Esophagus (tissue), 2 donors: ENCODE data around the gene CATSPERD. TPM values are rescaled to one million over a fixed set of nuclear protein-coding genes. Genes with fewer than 3 reads are reported as not detected.
A peak's percentile ranks its signal among the peaks of the same experiment; 100 is the strongest.
"Not testable (repeated sequence)": the region's sequence is repeated elsewhere in the genome, so short reads cannot be mapped to it uniquely, and the experiment has no call there.

Experiments used
- H3K27ac ChIP-seq, 2 donors: one replicate each; pipeline ENCODE4 v1.5.1; 2013; ENCODE audit warnings: low read depth in 2 of 2, mild to moderate bottlenecking in 2 of 2, inconsistent platforms in 1 of 2, low read length in 1 of 2, moderate library complexity in 1 of 2
- H3K27me3 ChIP-seq, 2 donors: one replicate each; pipeline ENCODE4 v1.6.1; 2013; ENCODE audit warnings: low read length in 2 of 2, control low read depth in 1 of 2, mild to moderate bottlenecking in 1 of 2; ENCODE audit not compliant: insufficient read depth in 2 of 2, control insufficient read depth in 1 of 2
- H3K36me3 ChIP-seq, 2 donors: one replicate each; pipeline ENCODE4 v1.6.1; 2013; ENCODE audit warnings: low read length in 1 of 2; ENCODE audit not compliant: control insufficient read depth in 2 of 2, insufficient read depth in 2 of 2
- H3K4me1 ChIP-seq, 2 donors: one replicate each; pipeline ENCODE4 v1.6.1; 2013; ENCODE audit warnings: low read length in 1 of 2; ENCODE audit not compliant: control insufficient read depth in 2 of 2, insufficient read depth in 2 of 2
- H3K4me3 ChIP-seq, 2 donors: one replicate each; pipeline ENCODE4 v1.5.1; 2013; ENCODE audit warnings: low read length in 2 of 2, mild to moderate bottlenecking in 2 of 2, low read depth in 1 of 2, moderate library complexity in 1 of 2
- H3K9me3 ChIP-seq, 2 donors: one replicate each; pipeline ENCODE4 v1.6.1; 2013; ENCODE audit warnings: mild to moderate bottlenecking in 2 of 2, low read depth in 1 of 2, low read length in 1 of 2, moderate library complexity in 1 of 2; ENCODE audit not compliant: control insufficient read depth in 2 of 2, insufficient read depth in 1 of 2
- WGBS, 2 donors: extraction: QIAGEN DNeasy Blood & Tissue Kit; methylation state at CpG; one replicate each; pipeline ENCODE4 v1.1.7; 2013; 5-methylcytosine and 5-hydroxymethylcytosine counted together
- polyA plus RNA-seq, 2 donors: library from polyadenylated mRNA; stranded (reverse); fragments of 200-250 nt; gene quantifications; one replicate each; pipeline ENCODE4 v1.2.3, GENCODE V29; 2013
- donor health status: healthy with polysubstance abuse.
- donor health status: Bipolar disorder and iron deficiency.

The CATSPERD gene
- polyA plus RNA-seq, 2 donors = not detected

DNA sequence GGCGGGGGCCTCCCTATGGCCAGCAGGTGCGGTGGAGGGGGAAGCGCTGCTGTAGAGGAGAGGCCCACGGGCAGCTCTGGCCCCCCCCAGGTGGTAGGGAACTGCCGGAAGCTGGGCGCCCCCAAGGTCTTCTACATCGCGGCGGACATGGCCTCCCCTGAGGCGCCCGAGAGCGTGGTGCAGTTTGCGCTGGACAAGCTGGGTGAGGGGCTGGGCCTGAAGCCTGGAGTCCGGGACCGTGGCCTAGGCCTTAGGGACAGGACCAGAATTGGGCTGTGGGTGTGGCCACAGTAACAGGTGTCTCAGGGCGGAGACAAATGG, 34.2 kb upstream of the CATSPERD start:
- Histone ChIP-seq H3K36me3 (no peaks in the 10 kb centered on the region), H3K9me3 (no peaks in the 10 kb centered on the region), H3K27me3 (no peaks in the 10 kb centered on the region), H3K27ac (peak overlapping the region; percentile 87 to 91), H3K4me1 (peaks cover 3 to 14% of the 10 kb centered on the region in 2 donors), H3K4me3 (peak overlapping the region; percentile 22 to 64)
- WGBS, 2 donors = 31 to 39% methylated on average over 16 of the region's 16 CpGs

DNA sequence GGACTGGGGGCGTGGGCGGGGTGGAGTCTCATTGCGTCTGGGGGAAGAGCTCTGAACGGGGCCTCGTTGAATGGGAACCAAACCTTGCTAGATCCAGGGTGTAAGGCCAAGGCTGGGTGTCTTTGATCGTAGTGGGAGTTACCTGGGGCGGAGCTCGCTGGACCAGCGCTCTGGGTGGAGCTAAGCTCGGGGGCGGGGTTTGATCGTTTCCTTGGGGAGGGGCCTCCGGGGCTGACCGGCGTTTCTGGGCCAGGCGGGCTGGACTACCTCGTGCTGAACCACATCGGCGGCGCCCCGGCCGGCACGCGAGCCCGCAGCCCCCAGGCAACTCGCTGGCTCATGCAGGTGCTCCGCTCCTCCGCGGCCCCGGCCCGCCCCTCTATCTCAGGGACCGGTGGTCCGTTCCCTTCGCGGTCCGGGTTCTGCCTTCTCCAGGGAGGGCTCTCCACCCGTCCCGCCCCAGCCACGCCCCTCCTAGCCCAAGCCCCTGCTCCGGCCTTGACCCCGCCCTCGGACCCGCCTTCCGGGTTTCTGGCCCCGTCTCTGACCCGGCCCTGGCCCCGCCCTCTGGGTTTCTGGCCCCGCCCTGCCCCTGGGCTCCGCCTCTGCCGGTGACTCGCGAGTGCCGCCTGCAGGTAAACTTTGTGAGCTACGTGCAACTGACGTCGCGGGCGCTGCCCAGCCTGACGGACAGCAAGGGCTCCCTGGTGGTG, 33.6 kb upstream of the CATSPERD start:
- 1% methylated on average over 36 to 59 of the region's 59 CpGs for WGBS, 2 donors
- peak overlapping the region; percentile 87 to 91 for H3K27ac ChIP-seq
- H3K36me3 ChIP-seq = peaks cover 0 to 4% of the 10 kb centered on the region in 2 donors
- no peaks in the 10 kb centered on the region for H3K27me3 ChIP-seq
- H3K4me1 ChIP-seq = peaks cover 3 to 14% of the 10 kb centered on the region in 2 donors
- H3K4me3 ChIP-seq = peak overlapping the region; percentile 64 to 70
- H3K9me3 ChIP-seq = no peaks in the 10 kb centered on the region

DNA sequence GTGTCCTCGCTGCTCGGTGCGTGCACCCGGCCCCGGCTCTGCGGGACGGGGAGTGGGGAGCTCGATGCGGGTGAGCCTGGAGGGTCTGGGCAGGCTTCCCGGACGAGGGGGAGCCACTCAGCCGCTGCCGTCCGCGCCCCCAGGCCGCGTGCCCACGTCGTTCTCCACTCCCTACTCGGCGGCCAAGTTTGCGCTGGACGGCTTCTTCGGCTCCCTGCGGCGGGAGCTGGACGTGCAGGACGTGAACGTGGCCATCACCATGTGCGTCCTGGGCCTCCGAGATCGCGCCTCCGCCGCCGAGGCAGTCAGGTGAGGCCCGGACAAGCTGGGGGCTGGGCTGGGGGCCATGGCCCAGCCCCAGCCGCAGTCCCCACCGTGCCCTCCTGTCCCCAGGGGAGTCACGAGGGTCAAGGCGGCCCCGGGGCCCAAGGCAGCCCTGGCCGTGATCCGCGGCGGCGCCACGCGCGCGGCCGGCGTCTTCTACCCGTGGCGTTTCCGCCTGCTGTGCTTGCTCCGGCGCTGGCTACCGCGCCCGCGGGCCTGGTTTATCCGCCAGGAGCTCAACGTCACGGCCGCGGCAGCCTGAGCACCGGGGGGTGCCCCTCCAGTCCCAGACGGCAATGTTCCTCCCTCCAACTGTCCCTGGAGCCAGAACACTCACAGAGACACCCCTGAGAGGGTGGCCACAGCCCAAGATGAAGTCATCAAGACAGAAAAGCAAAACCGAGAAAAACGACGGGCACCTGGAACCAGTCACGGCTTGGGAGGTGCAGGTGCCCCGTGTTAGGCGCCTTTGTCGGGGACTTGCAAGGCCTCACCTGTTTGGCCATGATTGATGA, 32.9 kb upstream of the CATSPERD start:
- Histone ChIP-seq H3K9me3 (no peaks in the 10 kb centered on the region), H3K4me3 (peak overlapping the region; percentile 64 to 70), H3K36me3 (peaks cover 0 to 12% of the 10 kb centered on the region in 2 donors), H3K27ac (peak overlapping the region; percentile 23 to 56), H3K27me3 (no peaks in the 10 kb centered on the region), H3K4me1 (peaks cover 3 to 17% of the 10 kb centered on the region in 2 donors)
- WGBS, 2 donors = 53 to 54% methylated on average over 75 to 76 of the region's 76 CpGs

DNA sequence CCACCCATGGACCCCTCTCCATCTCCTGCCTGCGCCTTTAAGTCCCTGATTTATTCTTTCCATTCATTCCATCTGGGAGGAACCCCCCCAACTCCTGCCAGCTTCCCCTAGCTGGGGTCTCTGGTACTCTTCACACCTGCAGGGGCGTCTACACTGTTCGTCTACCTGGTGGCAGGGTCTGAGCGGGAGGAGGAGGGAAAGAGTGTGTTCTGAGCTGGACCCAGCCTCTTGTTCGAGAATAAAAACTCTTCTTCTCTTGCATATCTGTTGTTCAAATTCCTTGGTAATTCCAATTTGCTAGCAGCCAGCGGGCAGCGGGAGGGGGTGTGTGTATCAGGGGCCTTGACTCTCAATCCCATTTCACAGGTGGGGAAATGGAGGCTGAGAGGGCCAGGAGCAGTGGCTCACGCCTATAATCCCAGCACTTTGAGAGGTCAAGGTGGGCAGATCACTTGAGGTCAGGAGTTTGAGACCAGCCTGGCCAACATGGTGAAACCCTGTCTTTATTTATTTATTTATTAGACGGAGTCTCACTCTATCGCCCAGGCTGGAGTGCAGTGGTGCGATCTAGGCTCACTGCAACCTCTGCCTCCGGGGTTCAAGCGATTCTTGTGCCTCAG, 32.1 kb upstream of the CATSPERD start:
- H3K27me3 ChIP-seq, H3K9me3 ChIP-seq, H3K4me3 ChIP-seq, H3K27ac ChIP-seq: not testable (repeated sequence)
- Histone ChIP-seq H3K36me3 (peaks cover 7 to 19% of the 10 kb centered on the region in 2 donors), H3K4me1 (peaks cover 3 to 19% of the 10 kb centered on the region in 2 donors)
- 93 to 95% methylated on average over 13 of the region's 13 CpGs for WGBS, 2 donors

DNA sequence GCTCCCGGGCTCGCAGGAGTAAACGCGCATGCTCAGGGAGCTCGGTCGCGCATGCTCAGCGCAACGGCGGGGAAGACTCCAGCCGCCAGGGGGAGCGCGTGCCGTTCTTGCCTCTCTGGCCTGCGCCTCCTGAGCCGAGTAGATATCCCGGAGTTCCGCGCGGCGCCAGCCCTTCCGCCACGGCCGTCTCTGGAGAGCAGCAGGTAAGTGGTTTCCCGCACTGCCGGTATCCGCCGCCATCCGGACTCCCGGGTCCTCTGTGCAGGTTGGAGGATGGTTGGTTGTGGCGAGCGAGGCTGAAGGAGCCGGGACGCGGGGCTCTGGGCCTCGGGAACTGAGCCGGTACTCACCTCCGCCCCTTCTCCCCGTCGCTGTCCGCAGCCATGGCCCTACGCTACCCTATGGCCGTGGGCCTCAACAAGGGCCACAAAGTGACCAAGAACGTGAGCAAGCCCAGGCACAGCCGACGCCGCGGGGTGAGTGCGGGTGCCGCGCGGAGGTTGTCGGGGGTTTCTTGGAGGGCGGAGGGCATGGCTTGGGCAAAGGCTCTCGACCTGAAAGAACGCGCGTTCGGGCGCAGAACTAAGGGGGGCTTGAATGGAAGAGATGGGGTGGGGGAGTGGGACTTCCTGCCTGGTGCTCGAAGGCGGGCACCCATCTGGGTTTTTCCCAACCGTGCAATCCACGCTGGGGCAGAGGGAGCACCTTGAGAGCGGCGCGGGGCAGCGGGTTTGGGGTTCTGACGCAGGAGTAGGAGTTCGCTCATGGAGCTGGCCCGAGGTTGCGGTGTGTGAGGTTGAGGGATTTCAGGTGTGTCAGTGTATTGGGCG, 30.1 kb upstream of the CATSPERD start, which contains the start of gene RPL36:
Gene RPL36, plus strand, starts transcription at position 171 of the 830 bp plus-strand sequence. Its CDS starts 213 bp downstream, at position 384.
- peaks cover 11 to 39% of the 10 kb centered on the region in 2 donors for H3K36me3 ChIP-seq
- H3K4me1 ChIP-seq = peaks cover 3 to 19% of the 10 kb centered on the region in 2 donors
- no peaks in the 10 kb centered on the region for H3K9me3 ChIP-seq
- peak within 1 kb of the TSS; percentile 95 to 97 for H3K27ac ChIP-seq
- WGBS, 2 donors = 0 to 1% methylated on average over 73 of the region's 73 CpGs
- H3K27me3 ChIP-seq = no peaks in the 10 kb centered on the region
- H3K4me3 ChIP-seq = peak within 1 kb of the TSS; percentile 82 to 98

DNA sequence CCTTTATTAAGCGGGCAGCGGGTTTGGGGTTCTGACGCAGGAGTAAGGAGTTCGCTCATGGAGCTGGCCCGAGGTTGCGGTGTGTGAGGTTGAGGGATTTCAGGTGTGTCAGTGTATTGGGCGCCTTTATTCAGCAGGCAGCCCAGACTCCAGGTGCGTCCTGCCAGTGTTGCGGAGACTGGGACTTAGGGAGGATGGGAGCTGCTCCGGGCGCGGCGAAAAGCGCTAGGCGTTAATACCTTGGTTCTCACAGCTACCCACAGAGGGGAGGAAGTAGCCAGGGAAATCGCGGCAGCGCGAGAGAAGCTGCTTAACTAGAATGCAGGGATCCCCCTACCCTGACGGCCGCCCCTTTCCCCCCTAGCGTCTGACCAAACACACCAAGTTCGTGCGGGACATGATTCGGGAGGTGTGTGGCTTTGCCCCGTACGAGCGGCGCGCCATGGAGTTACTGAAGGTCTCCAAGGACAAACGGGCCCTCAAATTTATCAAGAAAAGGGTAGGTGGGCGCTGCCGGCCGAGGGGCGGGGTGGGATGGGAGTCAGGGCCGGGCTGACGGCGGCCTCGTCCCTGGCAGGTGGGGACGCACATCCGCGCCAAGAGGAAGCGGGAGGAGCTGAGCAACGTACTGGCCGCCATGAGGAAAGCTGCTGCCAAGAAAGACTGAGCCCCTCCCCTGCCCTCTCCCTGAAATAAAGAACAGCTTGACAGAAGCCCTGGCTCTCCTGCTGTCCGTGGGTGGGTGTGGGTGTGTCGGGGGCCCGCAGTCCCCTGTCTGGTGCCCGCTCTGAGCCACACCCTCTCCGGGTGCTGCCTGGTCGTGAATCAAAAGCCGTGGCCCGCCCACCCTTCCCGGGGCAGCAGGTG, 29.2 kb upstream of the CATSPERD start:
- H3K27me3 ChIP-seq = no peaks in the 10 kb centered on the region
- peaks cover 2 to 19% of the 10 kb centered on the region in 2 donors for H3K4me1 ChIP-seq
- no peaks in the 10 kb centered on the region for H3K9me3 ChIP-seq
- H3K36me3 ChIP-seq = peaks cover 15 to 47% of the 10 kb centered on the region in 2 donors
- peak overlapping the region; percentile 82 to 98 for H3K4me3 ChIP-seq
- peak overlapping the region; percentile 95 to 97 for H3K27ac ChIP-seq
- 2 to 3% methylated on average over 54 of the region's 54 CpGs for whole genome bisulfite sequencing, 2 donors

DNA sequence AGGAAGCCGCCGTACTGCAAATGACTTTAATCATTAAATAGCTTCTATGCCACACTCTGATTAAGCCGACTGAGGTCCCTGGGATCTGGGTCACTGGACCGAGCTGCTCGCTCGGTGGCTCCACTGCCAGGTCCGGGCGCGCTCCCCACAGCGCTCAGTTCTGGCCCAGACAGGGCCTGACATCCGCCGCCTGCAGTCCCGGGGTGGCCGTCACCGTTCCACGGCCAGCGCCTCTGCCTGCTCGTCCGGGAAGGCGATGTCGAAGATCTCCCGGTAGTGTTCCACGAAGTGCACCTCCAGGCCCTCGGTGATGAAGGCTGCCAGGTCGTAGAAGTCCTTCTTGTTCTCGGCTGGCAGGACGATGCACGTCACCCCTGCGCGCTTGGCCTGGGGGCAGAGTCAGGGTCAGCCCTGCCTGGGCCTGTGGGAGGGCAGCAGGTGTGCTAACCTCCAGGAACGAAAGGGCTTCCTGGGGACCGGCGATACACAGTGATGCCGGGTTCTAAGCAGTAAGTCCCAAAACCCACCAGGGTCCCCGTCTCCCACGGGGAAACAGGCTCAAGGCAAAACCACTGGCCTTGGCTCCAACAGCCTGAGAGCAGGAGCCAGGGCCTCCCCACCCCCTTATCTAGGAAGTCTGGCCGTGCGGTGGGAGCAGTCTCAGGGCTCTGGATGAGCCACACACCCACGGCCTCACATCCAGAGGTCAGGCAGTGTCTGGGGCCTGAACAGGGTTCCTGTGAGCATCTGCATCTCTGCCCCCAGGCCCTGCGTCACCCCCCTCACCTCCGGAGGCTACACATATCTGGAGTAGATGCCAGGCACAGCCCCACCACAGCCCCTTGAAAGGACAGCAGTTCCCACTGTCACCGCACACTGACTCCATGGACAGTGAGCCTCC, 28.4 kb upstream of the CATSPERD start:
- Histone ChIP-seq H3K27ac (peak overlapping the region; percentile 95 to 97), H3K27me3 (no peaks in the 10 kb centered on the region), H3K4me3 (peak overlapping the region; percentile 36 to 82), H3K4me1 (peaks cover 0 to 19% of the 10 kb centered on the region in 2 donors), H3K36me3 (peaks cover 18 to 56% of the 10 kb centered on the region in 2 donors), H3K9me3 (no peaks in the 10 kb centered on the region)
- WGBS, 2 donors = 36 to 41% methylated on average over 42 of the region's 42 CpGs

DNA sequence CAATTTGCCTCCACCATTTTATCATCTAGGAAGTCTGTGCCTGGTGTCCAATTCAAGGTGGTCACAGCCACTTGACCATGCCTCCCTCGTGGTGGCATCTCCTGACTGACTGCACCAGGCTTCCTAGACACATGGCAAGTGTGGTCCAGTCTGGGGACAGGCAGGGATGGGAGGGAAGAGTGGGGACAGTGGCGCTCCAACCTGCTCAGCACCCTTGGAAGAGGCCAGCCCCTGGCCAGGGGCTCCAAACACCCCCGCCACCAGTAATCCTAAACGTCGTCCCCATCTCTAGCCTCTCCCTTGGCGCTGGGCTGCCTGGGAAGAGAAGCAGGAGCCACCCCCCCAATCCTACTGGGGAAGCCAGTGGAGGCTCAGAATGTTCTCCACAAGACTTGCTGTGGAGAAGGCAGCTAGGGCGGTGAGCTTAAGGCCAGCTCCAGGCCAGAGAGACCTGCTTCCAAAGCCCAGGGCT, 27.7 kb upstream of the CATSPERD start:
- Histone ChIP-seq H3K9me3 (no peaks in the 10 kb centered on the region), H3K36me3 (peaks cover 18 to 57% of the 10 kb centered on the region in 2 donors), H3K4me3 (no peak overlapping the region), H3K4me1 (peaks cover 0 to 13% of the 10 kb centered on the region in 2 donors), H3K27ac (no peak overlapping the region), H3K27me3 (no peaks in the 10 kb centered on the region)
- 68 to 74% methylated on average over 7 of the region's 7 CpGs for WGBS, 2 donors
